Measurements from ENCODE around the gene RANBP17.
A peak's percentile ranks its signal among the peaks of the same experiment; 100 is the strongest.
"Not testable (repeated sequence)": the region's sequence is repeated elsewhere in the genome, so short reads cannot be mapped to it uniquely, and the experiment has no call there.

Gene RANBP17

GRCh38 chr5:171162165-171162564 is 300.3 kb downstream of the RANBP17 start:
- no peak for DNase-seq

DNA sequence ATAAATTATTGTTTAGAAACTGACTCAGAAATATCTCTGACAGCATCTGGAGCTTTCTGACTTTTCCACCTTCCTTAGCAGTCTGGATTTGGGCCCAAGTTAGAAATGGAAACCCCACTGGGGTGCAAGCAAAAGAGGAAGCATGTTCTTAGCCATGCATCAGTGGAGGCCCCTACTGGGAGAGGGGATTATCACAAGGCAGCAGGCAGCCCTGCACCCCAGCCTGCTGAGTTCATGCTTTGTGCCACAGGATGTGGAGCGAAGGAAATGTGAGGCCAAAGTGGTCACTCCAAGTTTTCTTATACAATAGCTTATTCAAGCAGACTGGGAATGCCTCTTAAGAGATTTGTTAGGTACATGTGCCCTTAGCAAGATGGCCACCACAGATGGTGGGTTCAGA is 300.8 kb downstream of the RANBP17 start:
- DNase-seq, result no peak

GRCh38 chr5:171166766-171167165 is 304.9 kb downstream of the RANBP17 start:
- DNase-seq, result no peak

DNA sequence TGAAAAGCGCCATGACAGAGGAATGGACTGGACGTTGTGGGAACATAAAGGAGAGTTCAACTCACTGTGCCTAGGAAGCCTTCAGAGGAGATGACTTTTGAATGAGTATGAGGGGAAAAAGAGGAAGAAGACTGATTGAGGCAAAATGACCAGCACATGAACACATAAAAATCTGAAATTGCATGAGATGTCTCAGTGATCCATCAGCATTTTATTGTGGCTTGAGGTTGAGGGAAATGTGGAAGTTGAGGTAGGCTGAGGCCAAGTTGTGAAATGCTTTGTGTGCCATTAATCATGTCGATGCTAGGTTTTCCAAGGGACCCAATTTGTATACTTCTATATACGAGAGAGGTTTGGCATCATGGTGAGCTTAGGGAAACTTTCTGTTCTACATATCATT is 306.4 kb downstream of the RANBP17 start:
- DNase-seq, result no peak

- not testable (repeated sequence) for DNase-seq
Measured at GRCh38 chr5:171174960-171175359, 313.1 kb downstream of the RANBP17 start.

GRCh38 chr5:171175746-171176145 is 313.9 kb downstream of the RANBP17 start:
- DNase-seq, result no peak

GRCh38 chr5:171178190-171178589 is 316.4 kb downstream of the RANBP17 start:
- not testable (repeated sequence) for DNase-seq

- no peak for DNase-seq
Measured at GRCh38 chr5:171188016-171188415, 326.2 kb downstream of the RANBP17 start.

- DNase-seq, result no peak
Measured at GRCh38 chr5:171189442-171189841, 327.6 kb downstream of the RANBP17 start.

- DNase-seq, result no peak
Measured at GRCh38 chr5:171192111-171192510, 330.3 kb downstream of the RANBP17 start.

DNA sequence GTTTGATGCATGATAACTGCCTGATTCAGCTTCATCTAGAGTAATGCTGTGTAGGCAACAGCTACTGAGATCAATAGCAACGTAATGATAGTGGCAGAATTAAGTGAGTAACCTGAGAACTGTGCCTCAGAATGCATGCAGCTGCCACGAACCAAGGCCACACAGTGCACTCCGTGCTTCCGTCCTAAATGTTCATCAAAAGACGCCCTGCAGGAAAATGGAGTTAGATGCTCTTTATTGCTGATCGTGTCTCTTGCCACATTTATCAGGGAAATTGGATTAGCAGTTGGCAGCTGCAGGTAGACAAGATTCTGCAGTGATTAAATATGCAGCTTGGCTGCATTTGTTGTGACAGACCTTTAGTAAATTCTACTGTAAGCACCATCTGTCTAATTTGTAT is 339.5 kb downstream of the RANBP17 start:
- DNase-seq, result no peak

DNA sequence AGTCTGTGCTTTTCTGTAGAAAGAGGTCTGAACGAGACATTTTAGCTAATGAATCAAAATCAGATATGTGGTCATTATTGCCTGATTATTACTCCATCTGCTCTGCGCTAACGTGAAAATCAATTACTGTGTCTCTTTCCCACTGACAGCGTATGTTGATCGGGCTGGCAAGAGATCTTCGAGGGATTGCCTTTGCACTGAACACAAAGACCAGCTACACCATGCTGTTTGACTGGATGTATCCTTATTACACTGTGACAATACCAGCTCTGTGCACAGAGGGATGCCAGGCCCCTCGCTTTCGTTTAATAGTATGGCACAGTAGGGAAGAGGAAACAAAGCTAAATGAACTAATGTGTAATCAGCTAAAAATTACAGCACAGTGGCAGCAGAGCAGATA is 343.6 kb downstream of the RANBP17 start:
- no peak for DNase-seq

GRCh38 chr5:171207256-171207847 is 345.5 kb downstream of the RANBP17 start:
- peak in 2 of 6 experiments; percentile 13 to 16 for DNase-seq

DNA sequence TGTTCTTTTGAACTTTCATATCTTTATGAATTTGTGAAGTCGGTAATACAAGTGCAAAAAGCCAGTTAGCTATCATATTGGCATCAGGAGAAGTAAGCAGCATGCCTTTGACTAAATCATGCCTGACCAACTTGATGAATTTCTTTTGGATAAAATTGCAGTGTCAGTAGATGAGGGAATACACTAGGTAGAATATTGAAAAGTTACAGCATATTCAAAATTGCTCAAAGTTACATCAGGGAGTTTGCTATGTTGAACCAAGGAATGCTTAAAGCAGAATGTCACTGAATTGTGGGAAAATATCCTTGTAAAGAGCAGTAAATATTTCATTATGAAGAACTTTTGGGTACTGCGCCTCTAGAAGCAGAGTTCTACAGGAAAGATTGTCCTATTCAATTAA is 360.1 kb downstream of the RANBP17 start:
- DNase-seq, result no peak

- no peak for DNase-seq
Measured at GRCh38 chr5:171223927-171224326, 362.1 kb downstream of the RANBP17 start.

GRCh38 chr5:171226096-171226754 is 364.4 kb downstream of the RANBP17 start:
- DNase-seq, result no peak

DNA sequence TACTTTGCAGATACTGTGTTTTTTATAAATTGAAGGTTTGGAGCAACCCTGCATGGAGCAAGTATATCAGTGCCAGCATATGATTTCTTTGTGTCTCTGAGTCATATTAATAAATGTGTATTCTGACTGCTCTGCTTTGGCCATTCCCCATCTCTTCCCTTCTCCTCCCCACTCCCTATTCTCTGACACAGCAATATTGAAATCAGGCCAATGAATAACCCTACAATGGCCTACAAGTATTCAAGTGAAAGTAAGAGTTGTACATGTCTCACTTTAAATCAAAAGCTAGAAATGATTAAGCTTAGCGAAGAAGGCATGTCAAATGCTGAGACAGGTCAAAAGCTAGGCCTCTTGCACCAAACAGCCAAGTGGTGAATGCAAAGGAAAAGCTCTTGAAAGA is 365.0 kb downstream of the RANBP17 start:
- DNase-seq, result no peak

DNA sequence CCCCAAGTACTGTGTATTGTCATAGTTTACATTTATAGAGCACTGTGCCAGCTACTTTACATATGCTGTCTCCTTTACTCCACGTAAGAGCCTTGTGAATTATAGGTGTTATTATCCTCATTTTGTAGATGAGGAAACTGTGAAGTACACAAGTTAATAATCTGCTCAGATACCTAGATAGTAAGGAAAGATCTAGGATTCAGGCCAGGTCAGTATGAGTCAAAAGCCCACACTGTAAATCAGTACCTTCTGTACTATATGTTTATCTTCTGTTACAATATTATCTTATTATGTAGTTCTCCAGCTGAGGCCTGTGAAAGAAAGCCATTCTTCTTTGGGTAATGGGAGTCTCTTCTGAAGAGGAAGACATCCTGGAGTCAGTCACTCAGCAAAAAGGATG is 374.8 kb downstream of the RANBP17 start:
- DNase-seq, result no peak

- no peak for DNase-seq
Measured at GRCh38 chr5:171242521-171242920, 380.7 kb downstream of the RANBP17 start.

DNA sequence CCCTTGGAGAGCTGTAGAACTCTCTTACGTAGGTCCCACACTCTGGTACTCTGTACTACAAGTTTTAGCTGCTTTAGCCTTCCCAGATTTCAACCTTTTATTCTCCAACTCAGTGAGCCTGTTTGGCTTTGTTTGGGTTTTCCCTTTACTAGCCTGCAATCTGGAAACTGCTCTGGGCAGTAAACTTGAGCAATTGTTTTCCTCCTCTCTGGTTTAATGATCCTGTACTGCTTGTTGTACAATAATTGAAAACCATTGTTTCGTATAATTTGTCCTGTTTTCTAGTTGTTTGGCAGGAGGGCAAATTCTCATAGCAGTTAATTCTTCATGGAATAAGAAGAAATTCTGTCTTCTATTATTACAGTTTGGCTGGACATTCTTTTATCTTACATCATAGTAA is 384.4 kb downstream of the RANBP17 start:
- no peak for DNase-seq

- no peak for DNase-seq
Measured at GRCh38 chr5:171249460-171249859, 387.6 kb downstream of the RANBP17 start.

- no peak for DNase-seq
Measured at GRCh38 chr5:171250738-171251137, 388.9 kb downstream of the RANBP17 start.

DNA sequence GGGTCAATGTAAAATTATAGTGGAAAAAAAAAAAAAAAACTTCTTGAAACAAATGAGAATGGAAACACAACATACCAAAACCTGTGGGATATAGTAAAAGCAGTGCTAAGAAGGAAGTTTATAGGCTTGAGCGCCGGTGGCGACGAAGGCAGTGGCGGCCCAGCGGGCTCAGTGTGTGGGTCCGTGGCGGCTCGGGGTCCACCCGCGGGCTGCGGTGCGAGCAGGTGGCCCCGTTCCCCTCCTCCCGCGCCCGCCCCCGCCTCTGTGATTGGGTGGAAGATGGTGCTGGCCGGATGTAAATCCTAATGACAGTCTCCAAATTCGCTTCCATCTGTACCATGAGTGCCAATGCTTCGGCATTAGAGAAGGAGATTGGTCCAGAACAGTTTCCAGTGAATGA is 389.7 kb downstream of the RANBP17 start:
- DNase-seq, result no peak

DNA sequence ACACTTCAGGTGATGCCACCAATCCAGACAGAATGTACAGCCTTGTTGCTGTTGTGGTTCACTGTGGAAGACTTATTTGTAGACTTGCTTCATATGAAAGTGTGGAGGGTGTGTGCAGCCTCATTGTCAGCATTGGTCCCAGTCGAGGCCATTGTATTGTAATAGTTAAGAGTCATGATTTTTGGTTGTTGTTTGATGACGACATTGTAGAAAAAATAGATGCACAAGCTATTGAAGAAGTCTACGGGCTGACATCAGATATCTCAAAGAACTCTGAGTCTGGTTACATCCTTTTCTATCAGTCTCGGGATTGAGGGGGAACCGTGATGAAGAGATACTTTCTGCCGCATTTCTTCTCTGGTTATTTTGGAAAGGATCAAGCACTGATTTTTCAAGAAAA is 390.9 kb downstream of the RANBP17 start:
- DNase-seq, result no peak
